GM21367 (cell line): Measurements from ENCODE around the gene KRT36.

ENCODE experiments used
- ATAC-seq: cut with Tn5 transposase; IDR thresholded peaks from one replicate; pipeline ENCODE4 v1.9.1; 2021; ENCODE audit not compliant: unreplicated experiment

KRT36 gene

GRCh38 chr17:41480136-41480535, 9.6 kb downstream of the KRT36 start:
- ATAC-seq, result no peak

- ATAC-seq, result no peak
Observed at GRCh38 chr17:41478237-41478636, 11.5 kb downstream of the KRT36 start.

- no peak for ATAC-seq
Observed at GRCh38 chr17:41476866-41477815, 12.6 kb downstream of the KRT36 start.

- ATAC-seq, result no peak
Observed at GRCh38 chr17:41475421-41475820, 14.3 kb downstream of the KRT36 start.

GRCh38 chr17:41474863-41475262, 14.8 kb downstream of the KRT36 start:
- ATAC-seq, result no peak

- ATAC-seq, result no peak
Observed at GRCh38 chr17:41468346-41468745, 21.4 kb downstream of the KRT36 start.

GRCh38 chr17:41467561-41467960, 22.1 kb downstream of the KRT36 start:
- ATAC-seq, result no peak

- no peak for ATAC-seq
Observed at GRCh38 chr17:41466988-41467387, 22.7 kb downstream of the KRT36 start, which contains the start of gene KRT32. TSS of gene KRT32 (minus strand) at chr17:41467386. CDS start at chr17:41467325, 61 bp downstream.

GRCh38 chr17:41464682-41465081, 25.0 kb downstream of the KRT36 start:
- no peak for ATAC-seq

GRCh38 chr17:41464173-41464572, 25.5 kb downstream of the KRT36 start:
- ATAC-seq, result no peak

- no peak for ATAC-seq
Observed at GRCh38 chr17:41463746-41464145, 26.0 kb downstream of the KRT36 start.

GRCh38 chr17:41462705-41463104, 27.0 kb downstream of the KRT36 start:
- no peak for ATAC-seq

- ATAC-seq, result no peak
Observed at GRCh38 chr17:41457676-41458075, 32.0 kb downstream of the KRT36 start.

GRCh38 chr17:41456204-41456603, 33.5 kb downstream of the KRT36 start:
- ATAC-seq, result no peak

- no peak for ATAC-seq
Observed at GRCh38 chr17:41455236-41455635, 34.5 kb downstream of the KRT36 start.

GRCh38 chr17:41453066-41453465, 36.6 kb downstream of the KRT36 start:
- no peak for ATAC-seq

GRCh38 chr17:41452281-41452680, 37.4 kb downstream of the KRT36 start:
- no peak for ATAC-seq

- no peak for ATAC-seq
Observed at GRCh38 chr17:41451154-41451728, 38.5 kb downstream of the KRT36 start.

GRCh38 chr17:41449008-41449407, 40.7 kb downstream of the KRT36 start:
- ATAC-seq, result no peak

GRCh38 chr17:41448506-41448905, 41.2 kb downstream of the KRT36 start:
- no peak for ATAC-seq

GRCh38 chr17:41446806-41447205, 42.9 kb downstream of the KRT36 start:
- ATAC-seq, result no peak

- ATAC-seq, result no peak
Observed at GRCh38 chr17:41444640-41445039, 45.1 kb downstream of the KRT36 start.
